HepG2 (cell line): ENCODE measurements around the gene SPSB1. TPM values are rescaled to one million over a fixed set of nuclear protein-coding genes. Genes with fewer than 3 reads are reported as not detected.

Experiments
- ARID5B ChIP-seq: IDR thresholded peaks from 2 replicates; pipeline ENCODE4 v1.4.0; 2020; ENCODE audit warnings: mild to moderate bottlenecking, missing genetic modification reagents
- ELF4 ChIP-seq: sonication (generic); formaldehyde crosslinking; IDR thresholded peaks from 2 replicates; pipeline ENCODE4 v1.5.0; 2020; ENCODE audit warnings: missing genetic modification reagents, mild to moderate bottlenecking, moderate library complexity, borderline replicate concordance
- GPN1 ChIP-seq: sonication (generic); formaldehyde crosslinking; IDR thresholded peaks from 2 replicates; pipeline ENCODE4 v1.5.1; 2020; ENCODE audit warnings: missing genetic modification reagents, borderline replicate concordance
- HOXD1 ChIP-seq: sonication (generic); formaldehyde crosslinking; IDR thresholded peaks from 2 replicates; pipeline ENCODE4 v1.5.0; 2020; ENCODE audit warnings: missing genetic modification reagents
- KMT2A ChIP-seq: sonication (generic); formaldehyde crosslinking; IDR thresholded peaks from 2 replicates; pipeline ENCODE4 v1.4.0; 2020; ENCODE audit warnings: missing genetic modification reagents
- MEIS2 ChIP-seq: sonication (generic); formaldehyde crosslinking; IDR thresholded peaks from 2 replicates; pipeline ENCODE4 v1.9.0; 2021; ENCODE audit warnings: mild to moderate bottlenecking, missing genetic modification reagents
- NBN ChIP-seq: fragments of 450-650 bp; conservative IDR thresholded peaks from 2 replicates; pipeline ENCODE4 v1.6.1; 2017
- PAF1 ChIP-seq: IDR thresholded peaks from 2 replicates; pipeline ENCODE4 v1.6.1; 2016; ENCODE audit warnings: missing genetic modification reagents, missing compliant biosample characterization
- PHF8 ChIP-seq: sonication (generic); formaldehyde crosslinking; IDR thresholded peaks from 2 replicates; pipeline ENCODE4 v1.5.0; 2020; ENCODE audit warnings: missing genetic modification reagents
- PRMT3 ChIP-seq: sonication (generic); formaldehyde crosslinking; IDR thresholded peaks from 2 replicates; pipeline ENCODE4 v1.8.1; 2022; ENCODE audit warnings: low read depth, mild to moderate bottlenecking, moderate library complexity, missing genetic modification reagents, borderline replicate concordance
- SIX1 ChIP-seq: sonication (generic); formaldehyde crosslinking; IDR thresholded peaks from 2 replicates; pipeline ENCODE4 v1.4.0; 2020; ENCODE audit warnings: missing genetic modification reagents, borderline replicate concordance
- SMAD1 ChIP-seq: sonication (generic); formaldehyde crosslinking; IDR thresholded peaks from 2 replicates; pipeline ENCODE4 v1.4.0; 2020; ENCODE audit warnings: missing genetic modification reagents, low read depth, mild to moderate bottlenecking, borderline replicate concordance
- STAT5B ChIP-seq: sonication (generic); formaldehyde crosslinking; IDR thresholded peaks from 2 replicates; pipeline ENCODE4 v1.4.0; 2020; ENCODE audit warnings: missing genetic modification reagents
- TGIF2 ChIP-seq: IDR thresholded peaks from 2 replicates; pipeline ENCODE4 v1.6.1; 2016; ENCODE audit warnings: control low read depth, missing compliant biosample characterization
- THRA ChIP-seq: sonication (generic); formaldehyde crosslinking; IDR thresholded peaks from 2 replicates; pipeline ENCODE4 v1.4.0; 2020; ENCODE audit warnings: missing genetic modification reagents, borderline replicate concordance
- TP53 ChIP-seq: sonication (generic); formaldehyde crosslinking; conservative IDR thresholded peaks from 2 replicates; pipeline ENCODE4 v1.4.0; 2020; ENCODE audit warnings: missing genetic modification reagents
- ZFAT ChIP-seq: sonication (generic); formaldehyde crosslinking; conservative IDR thresholded peaks from 2 replicates; pipeline ENCODE4 v1.8.1; 2023; ENCODE audit warnings: missing genetic modification reagents, inconsistent platforms
- ZMYM2 ChIP-seq: sonication (generic); formaldehyde crosslinking; IDR thresholded peaks from 2 replicates; pipeline ENCODE4 v1.8.0; 2022; ENCODE audit warnings: mild to moderate bottlenecking, missing genetic modification reagents
- ZNF10 ChIP-seq: sonication (generic); formaldehyde crosslinking; IDR thresholded peaks from 2 replicates; pipeline ENCODE4 v1.4.0; 2020; ENCODE audit warnings: mild to moderate bottlenecking, low read depth, missing genetic modification reagents, borderline replicate concordance
- ZNF350 ChIP-seq: sonication (generic); formaldehyde crosslinking; IDR thresholded peaks from 2 replicates; pipeline ENCODE4 v1.4.0; 2020; ENCODE audit warnings: mild to moderate bottlenecking, low read depth, missing genetic modification reagents, borderline replicate concordance
- ZNF547 ChIP-seq: sonication (generic); formaldehyde crosslinking; IDR thresholded peaks from 2 replicates; pipeline ENCODE4 v1.5.1; 2020; ENCODE audit warnings: mild to moderate bottlenecking, missing genetic modification reagents
- ZNF580 ChIP-seq: IDR thresholded peaks from 2 replicates; pipeline ENCODE4 v1.6.1; 2016; ENCODE audit warnings: low read depth, borderline replicate concordance
- ZNF713 ChIP-seq: sonication (generic); formaldehyde crosslinking; IDR thresholded peaks from 2 replicates; pipeline ENCODE4 v1.4.0; 2020; ENCODE audit warnings: mild to moderate bottlenecking, missing genetic modification reagents
- ZNF724P ChIP-seq: sonication (generic); formaldehyde crosslinking; IDR thresholded peaks from 2 replicates; pipeline ENCODE4 v1.8.0; 2022; ENCODE audit warnings: missing genetic modification reagents, borderline replicate concordance
- ZSCAN20 ChIP-seq: sonication (generic); formaldehyde crosslinking; IDR thresholded peaks from 2 replicates; pipeline ENCODE4 v1.4.0; 2020; ENCODE audit warnings: missing genetic modification reagents, mild to moderate bottlenecking, borderline replicate concordance
- polyA plus RNA-seq, 8 experiments: library from polyadenylated mRNA; depleted of rRNA in 3 of 8; stranded (reverse) in 7 of 8; unstranded in 1 of 8; fragments of >200 nt; fragmentation: Illumina TruSeq in 4 of 8; extraction: Trizol in 4 of 8; gene quantifications; 2 replicates each; pipeline versions ENCODE4 v1.2.1 to v1.2.3, GENCODE V29; 2011 to 2016; ENCODE audit warnings: low read depth in 4 of 8, missing spikeins in 1 of 8, mixed read lengths in 1 of 8; ENCODE audit not compliant: insufficient read depth in 1 of 8
- total RNA-seq, 5 experiments: library from RNA; depleted of rRNA; stranded (reverse); fragments of >200 nt; fragmentation: Illumina TruSeq; extraction: Trizol; gene quantifications; 2 replicates each; pipeline ENCODE4 v1.2.3, GENCODE V29; 2016; ENCODE audit warnings: low read depth in 1 of 5

Gene SPSB1
- total and polyA plus RNA-seq, 2 of the 13 experiments (the other 11 are each of a cell fraction or from before 2014, with no cell fraction given): 5.0 to 8.0 TPM

- TF ChIP-seq ZNF580: peak; percentile 91
- peak; percentile 98 for TF ChIP-seq ZMYM2 (CRISPR knock-in tag)
- no peak for TF ChIP-seq HOXD1
- TF ChIP-seq ARID5B (CRISPR knock-in tag): peak; percentile 74
- no peak for TF ChIP-seq MEIS2 (CRISPR knock-in tag)
- no peak for TF ChIP-seq TP53
- TF ChIP-seq TGIF2 (CRISPR knock-in tag): no peak; the same call in 1 of the 2 replicates
- TF ChIP-seq STAT5B (CRISPR knock-in tag): no peak
- no peak for TF ChIP-seq ZNF713
- peak; percentile 44; the same call in 1 of the 2 replicates for TF ChIP-seq SMAD1
- TF ChIP-seq ZNF10 (CRISPR knock-in tag): no peak
- peak; percentile 67; the same call in 1 of the 2 replicates for TF ChIP-seq ZNF547 (CRISPR knock-in tag)
- TF ChIP-seq ZNF350 (CRISPR knock-in tag): peak; percentile 91
- TF ChIP-seq THRA (CRISPR knock-in tag): peak; percentile 33; the same call in 1 of the 2 replicates
- peak; percentile 82; the same call in 1 of the 2 replicates for TF ChIP-seq PRMT3 (CRISPR knock-in tag)
- TF ChIP-seq NBN: no peak
- peak; percentile 57; the same call in 1 of the 2 replicates for TF ChIP-seq PHF8
- no peak for TF ChIP-seq ZFAT
- no peak for TF ChIP-seq ELF4 (CRISPR knock-in tag)
- TF ChIP-seq GPN1: no peak
- TF ChIP-seq KMT2A (CRISPR knock-in tag): no peak
- TF ChIP-seq ZNF724P: no peak
- no peak for TF ChIP-seq PAF1 (CRISPR knock-in tag)
- no peak for TF ChIP-seq SIX1 (CRISPR knock-in tag)
- no peak for TF ChIP-seq ZSCAN20 (CRISPR knock-in tag)
Measured at GRCh38 chr1:9249534-9250410, 42.9 kb upstream of the SPSB1 start (continued).
